Endothelial cell of umbilical vein (primary cell): Measurements from ENCODE around the gene HECW1. TPM values are rescaled to one million over a fixed set of nuclear protein-coding genes. Genes with fewer than 3 reads are reported as not detected.

Experiments used
- BruUV-seq: library from RNA; stranded (reverse); fragments of 400-500 nt; replicated peaks from 2 replicates; lab custom pipeline; 2021; lab: Mats Ljungman, UMichigan
- CTCF ChIA-PET: fragments of 300-600, 350-600 bp; sonication (Branson Sonifier 250); formaldehyde crosslinking; loops from one replicate; lab custom pipeline; 2021; ENCODE audit warnings: antibody characterized with exemption, inconsistent platforms; lab: Charles Lee
- POLR2A ChIA-PET: fragments of 300-600, 350-600 bp; sonication (Branson Sonifier 250); formaldehyde crosslinking; loops from one replicate; lab custom pipeline; 2021; ENCODE audit warnings: antibody characterized with exemption, inconsistent platforms; lab: Charles Lee
- DNase-seq: peaks from one replicate; pipeline ENCODE4 v3.0.0-alpha.2; 2011; ENCODE audit warnings: low read depth, low spot score
- FAIRE-seq: peaks from 2 replicates; lab custom pipeline; 2011; peaks lifted over from hg19 to GRCh38; lab: Jason Lieb, UNC
- H2AFZ ChIP-seq: 2 replicates; pipeline ENCODE4 v1.6.0; 2012; ENCODE audit warnings: low read depth, low read length, control low read depth, inconsistent platforms
- H3K27ac ChIP-seq: 2 replicates; pipeline ENCODE4 v1.5.1; 2011; ENCODE audit warnings: low read depth, mild to moderate bottlenecking, control low read depth, low read length, moderate library complexity; ENCODE audit not compliant: insufficient read depth
- H3K27me3 ChIP-seq, 2 experiments: 2 replicates each; pipeline versions ENCODE4 v1.6.0 to v1.6.1; 2011; ENCODE audit warnings: low read length in 2 of 2, mixed read lengths in 1 of 2; ENCODE audit not compliant: control insufficient read depth in 2 of 2, insufficient read depth in 2 of 2
- H3K36me3 ChIP-seq, 2 experiments: 2 replicates in 1 of 2; 3 replicates in 1 of 2; pipeline ENCODE4 v1.5.1; 2011; ENCODE audit warnings: low read length in 2 of 2, mild to moderate bottlenecking in 1 of 2, moderate library complexity in 1 of 2; ENCODE audit not compliant: control insufficient read depth in 2 of 2, insufficient read depth in 2 of 2; ENCODE audit errors: extremely low read depth in 1 of 2
- H3K4me1 ChIP-seq: 3 replicates; pipeline ENCODE4 v1.5.1; 2011; ENCODE audit warnings: mild to moderate bottlenecking, low read length; ENCODE audit not compliant: control insufficient read depth, insufficient read depth; ENCODE audit errors: extremely low read depth
- H3K4me2 ChIP-seq: 2 replicates; pipeline ENCODE4 v1.6.1; 2011; ENCODE audit warnings: low read length, control low read depth, mixed read lengths; ENCODE audit not compliant: insufficient read depth
- H3K4me3 ChIP-seq, 3 experiments: fragments of 200-600 bp in 1 of 3; sonication (generic), shearing (Covaris generic) in 1 of 3; replicated peaks in 1 of 3; 2 replicates each; pipeline ENCODE4 v1.5.1; 2011 to 2016; ENCODE audit warnings: control low read depth in 3 of 3, low read length in 3 of 3, mild to moderate bottlenecking in 2 of 3, inconsistent platforms in 1 of 3, low read depth in 1 of 3, moderate library complexity in 1 of 3; ENCODE audit not compliant: insufficient read depth in 1 of 3
- H3K79me2 ChIP-seq: 2 replicates; pipeline ENCODE4 v1.6.0; 2012; ENCODE audit warnings: low read length, inconsistent platforms; ENCODE audit not compliant: control insufficient read depth, insufficient read depth
- H3K9ac ChIP-seq: replicated peaks from 2 replicates; pipeline ENCODE3; 2011; ENCODE audit warnings: low read length, control low read depth; ENCODE audit not compliant: insufficient read depth; ENCODE audit errors: extremely low read depth
- H3K9me1 ChIP-seq: replicated peaks from 3 replicates; pipeline ENCODE4 v1.6.0; 2011; ENCODE audit warnings: mild to moderate bottlenecking, low read length; ENCODE audit not compliant: control insufficient read depth, insufficient read depth; ENCODE audit errors: extremely low read depth
- H3K9me3 ChIP-seq: replicated peaks from 2 replicates; pipeline ENCODE4 v1.5.1; 2012; ENCODE audit warnings: low read length, inconsistent platforms; ENCODE audit not compliant: control insufficient read depth, insufficient read depth
- H4K20me1 ChIP-seq: replicated peaks from 2 replicates; pipeline ENCODE3; 2011; ENCODE audit warnings: mild to moderate bottlenecking, low read length; ENCODE audit not compliant: control insufficient read depth, insufficient read depth; ENCODE audit errors: extremely low read depth
- GATA2 ChIP-seq: IDR thresholded peaks from 2 replicates; pipeline ENCODE4 v1.7.0; 2011; ENCODE audit warnings: low read depth, mild to moderate bottlenecking, moderate library complexity, mixed read lengths, low read length; ENCODE audit not compliant: insufficient read length, insufficient read depth
- JUN ChIP-seq: IDR thresholded peaks from 2 replicates; pipeline ENCODE4 v1.6.1; 2011; ENCODE audit warnings: borderline replicate concordance, low read depth; ENCODE audit not compliant: insufficient read length, insufficient read depth
- MAX ChIP-seq: IDR thresholded peaks from 2 replicates; pipeline ENCODE4 v1.6.1; 2011; ENCODE audit not compliant: insufficient read depth, insufficient read length
- POLR2AphosphoS5 ChIP-seq: IDR thresholded peaks from 2 replicates; pipeline ENCODE4 v1.6.1; 2012; ENCODE audit warnings: low read depth, mild to moderate bottlenecking, control low read depth, low read length, moderate library complexity; ENCODE audit not compliant: insufficient read depth
- dilution Hi-C: fragments of 300-500 bp; cut with MboI; formaldehyde crosslinking; loops from one replicate; pipeline ENCODE4 v1.15.0; 2019; ENCODE audit warnings: low sequenced_read_pairs; ENCODE audit not compliant: extremely low pct_ligation_motif_present
- intact Hi-C: fragments of 100-400 bp; cut with micrococcal nuclease; formaldehyde crosslinking; loops from one replicate; pipeline ENCODE4 v1.10.0; 2022
- polyA plus RNA-seq, 4 experiments: library from polyadenylated mRNA; depleted of rRNA in 3 of 4; stranded (reverse) in 3 of 4; unstranded in 1 of 4; fragments of >200 nt; gene quantifications; 2 replicates each; pipeline versions ENCODE4 v1.2.1 to v1.2.3, GENCODE V29; 2011 to 2012; ENCODE audit warnings: missing spikeins in 1 of 4
- total RNA-seq: library from RNA; stranded (reverse); gene quantifications from 2 replicates; pipeline ENCODE4 v1.2.3, GENCODE V29; 2021

Gene HECW1
- total and polyA plus RNA-seq, 2 donors (not counting 3 experiments of a cell fraction or from before 2014, with no cell fraction given), result not detected

DNA sequence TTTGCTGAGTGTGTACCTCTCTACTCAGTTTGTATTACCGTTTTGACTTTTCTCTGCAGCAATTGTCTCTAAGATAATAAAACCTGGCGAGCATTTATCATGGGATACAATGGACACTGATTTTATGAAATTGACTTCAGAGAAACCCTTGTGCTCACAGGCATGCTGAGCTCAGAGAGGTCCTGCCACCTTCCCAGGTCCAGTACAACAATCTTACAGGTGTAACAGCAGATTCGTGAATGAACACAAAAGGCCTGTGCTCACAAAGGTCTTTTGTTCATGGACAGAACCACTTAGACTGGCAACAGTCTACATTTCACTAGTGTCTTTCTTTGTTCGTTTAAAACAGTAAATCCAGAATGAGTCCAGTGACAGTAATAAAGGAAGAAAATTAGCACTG, 43.2 kb downstream of the HECW1 start:
- Histone ChIP-seq H2AFZ (no peak overlapping the region), H3K4me1 (no peaks in the 10 kb centered on the region), H4K20me1 (no peaks in the 10 kb centered on the region), H3K9me3 (no peaks in the 10 kb centered on the region), H3K4me2 (no peak overlapping the region), H3K36me3 (no peaks in the 10 kb centered on the region), H3K4me3 (no peak overlapping the region), H3K27me3 (no peaks in the 10 kb centered on the region), H3K9ac (no peak overlapping the region), H3K9me1 (no peaks in the 10 kb centered on the region), H3K79me2 (no peaks in the 10 kb centered on the region), H3K27ac (no peak overlapping the region)
- dilution Hi-C loops (no loop called here), intact Hi-C loops (no loop called here)
- FAIRE-seq (no peak), DNase-seq (no peak)
- ChIA-PET POLR2A (no interaction called here), CTCF (interaction anchor here (1.0 kb wide), 1 partner anchor 47 kb away, joined by 3 read pairs; no protein-coding TSS in a partner anchor)
- no TSS peak for BruUV-seq
- TF ChIP-seq GATA2, result no peak

- no peak overlapping the region for H2AFZ ChIP-seq
- H3K4me2 ChIP-seq, result no peak overlapping the region
- no peaks in the 10 kb centered on the region for H3K27me3 ChIP-seq
- H3K27ac ChIP-seq, result no peak overlapping the region
- no peak overlapping the region for H3K4me3 ChIP-seq
- no peaks in the 10 kb centered on the region for H4K20me1 ChIP-seq
- intact Hi-C loops, result no loop called here
- no peaks in the 10 kb centered on the region for H3K36me3 ChIP-seq
- POLR2A ChIA-PET, result no interaction called here
- DNase-seq (no peak), FAIRE-seq (no peak)
- no peaks in the 10 kb centered on the region for H3K79me2 ChIP-seq
- CTCF ChIA-PET, result no interaction called here
- H3K9me1 ChIP-seq, result no peaks in the 10 kb centered on the region
- no peak for TF ChIP-seq MAX
- no peak for TF ChIP-seq JUN
- TF ChIP-seq POLR2AphosphoS5, result no peak
- H3K4me1 ChIP-seq, result no peaks in the 10 kb centered on the region
- dilution Hi-C loops, result no loop called here
- no peaks in the 10 kb centered on the region for H3K9me3 ChIP-seq
- BruUV-seq, result no TSS peak
- no peak overlapping the region for H3K9ac ChIP-seq
Measured at GRCh38 chr7:43163885-43164284, 51.4 kb downstream of the HECW1 start.
